ENCODE data around the gene ITGA2. TPM values are rescaled to one million over a fixed set of nuclear protein-coding genes. Genes with fewer than 3 reads are reported as not detected.

ITGA2 gene
- total RNA-seq, 4 donors from 2014 or later: 0.34 to 0.88 (median 0.62) TPM

GRCh38 chr5:52989781-52990527 lies 802 bp downstream of the ITGA2 start:
- TF ChIP-seq CTCF (IDR thresholded peaks at IDR 0.05; ENCODE audit: low read depth): no peak

DNA sequence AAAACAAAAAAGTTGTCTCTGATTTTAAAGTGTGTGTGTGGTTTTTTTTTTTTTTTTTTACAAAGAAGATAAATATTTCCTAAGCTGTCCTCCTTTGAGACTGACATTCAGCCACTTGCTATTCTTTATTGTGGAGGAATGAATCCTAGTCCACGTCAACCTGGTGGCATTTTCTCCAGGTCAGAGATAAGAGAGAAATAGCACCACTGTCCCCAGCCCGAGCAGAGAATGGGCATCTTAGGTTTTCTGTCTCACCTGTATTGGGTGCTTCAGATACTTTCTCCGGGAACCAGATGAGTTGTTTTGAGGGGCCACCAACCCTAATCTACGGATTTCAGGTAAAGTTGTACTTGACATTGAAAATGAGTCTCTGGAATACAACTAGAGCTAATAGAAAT lies 1.4 kb downstream of the ITGA2 start:
- no peak for TF ChIP-seq CTCF (IDR thresholded peaks at IDR 0.05; ENCODE audit: low read depth)

DNA sequence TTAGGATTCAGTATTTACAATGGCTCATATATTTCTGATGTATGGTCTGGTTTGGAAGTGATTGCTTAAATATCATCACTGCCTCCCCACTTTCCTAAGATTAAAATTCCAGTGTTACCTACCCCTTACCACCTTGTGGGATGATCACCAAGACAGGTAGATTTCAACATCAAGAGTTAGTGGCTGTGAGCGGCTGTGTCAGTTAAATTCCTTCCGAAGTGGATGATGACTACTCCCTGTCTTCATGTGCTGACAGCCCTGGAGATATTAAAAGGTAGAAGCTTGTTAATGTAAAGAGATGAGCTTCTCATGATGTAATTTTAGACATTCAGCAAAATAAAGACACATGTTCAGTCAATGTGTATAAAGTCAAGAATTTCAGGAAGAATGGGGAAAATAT lies 4.2 kb downstream of the ITGA2 start:
- no peak for TF ChIP-seq CTCF (IDR thresholded peaks at IDR 0.05; ENCODE audit: low read depth)

GRCh38 chr5:52994266-52994665 lies 5.1 kb downstream of the ITGA2 start:
- TF ChIP-seq CTCF (IDR thresholded peaks at IDR 0.05; ENCODE audit: low read depth): no peak

GRCh38 chr5:52995095-52995494 lies 5.9 kb downstream of the ITGA2 start:
- no peak for TF ChIP-seq CTCF (IDR thresholded peaks at IDR 0.05; ENCODE audit: low read depth)

DNA sequence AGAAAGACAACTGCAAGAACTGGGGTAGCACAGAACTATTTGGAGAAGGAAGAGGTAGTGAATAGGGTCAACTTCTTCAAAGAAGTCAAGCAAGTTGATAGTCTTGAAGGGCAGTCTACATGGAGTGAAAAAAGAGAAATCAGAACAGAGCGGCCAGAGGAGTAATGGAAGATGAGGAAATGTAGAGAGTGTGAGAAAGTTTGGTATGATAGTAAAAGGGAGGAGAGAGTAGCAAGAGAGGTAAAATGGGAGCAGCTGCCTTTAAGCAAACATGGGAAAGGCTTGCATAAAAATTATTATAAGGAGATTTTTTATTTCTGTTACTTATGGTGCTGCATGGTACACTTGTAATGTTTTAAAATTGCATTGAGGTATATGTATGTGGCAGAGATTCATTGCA lies 6.8 kb downstream of the ITGA2 start:
- TF ChIP-seq CTCF (IDR thresholded peaks at IDR 0.05; ENCODE audit: low read depth): no peak

DNA sequence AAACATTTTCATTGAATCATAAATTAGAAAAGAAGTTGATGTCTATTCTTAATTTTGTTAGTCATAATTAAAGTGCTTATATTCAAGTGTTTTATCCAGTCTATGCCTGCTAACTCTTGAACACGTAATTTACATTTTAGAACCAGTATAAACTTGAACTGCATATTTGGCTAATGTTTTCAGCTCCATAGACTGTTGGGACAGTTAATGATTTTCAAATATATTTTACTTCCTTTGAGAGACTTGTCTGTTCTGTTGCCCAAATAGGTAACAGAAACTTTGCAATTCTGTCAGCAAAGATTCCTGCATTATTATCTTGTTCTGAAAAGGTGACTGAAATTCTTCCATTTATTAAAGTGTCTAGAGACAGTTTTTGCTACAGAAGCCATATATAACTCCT lies 7.8 kb downstream of the ITGA2 start:
- no peak for TF ChIP-seq CTCF (IDR thresholded peaks at IDR 0.05; ENCODE audit: low read depth)

Measured in subcutaneous adipose tissue (tissue), 4 donors.